DMS153 (cell line): ENCODE results near the gene SLC6A17.

ENCODE experiments used
- DNase-seq: peaks from one replicate; lab custom pipeline; 2025; lab: John Stamatoyannopoulos, UW

The SLC6A17 gene

GRCh38 chr1:110174961-110175360, 24.7 kb downstream of the SLC6A17 start:
- no peak for DNase-seq

GRCh38 chr1:110176299-110176956, 26.1 kb downstream of the SLC6A17 start:
- peak; percentile 68 for DNase-seq

- no peak for DNase-seq
Measured at GRCh38 chr1:110177775-110178174, 27.5 kb downstream of the SLC6A17 start.

- no peak for DNase-seq
Measured at GRCh38 chr1:110183642-110184167, 33.4 kb downstream of the SLC6A17 start.

- DNase-seq: no peak
Measured at GRCh38 chr1:110184446-110184845, 34.2 kb downstream of the SLC6A17 start.

GRCh38 chr1:110185181-110185580, 34.9 kb downstream of the SLC6A17 start:
- peak; percentile 92 for DNase-seq

GRCh38 chr1:110186558-110186957, 36.3 kb downstream of the SLC6A17 start:
- peak; percentile 43 for DNase-seq

GRCh38 chr1:110187139-110187890, 37.0 kb downstream of the SLC6A17 start:
- no peak for DNase-seq

GRCh38 chr1:110188035-110188618, 37.8 kb downstream of the SLC6A17 start:
- DNase-seq: no peak

GRCh38 chr1:110189181-110189580, 38.9 kb downstream of the SLC6A17 start:
- DNase-seq: no peak

- DNase-seq: peak; percentile 62
Measured at GRCh38 chr1:110190282-110190929, 40.1 kb downstream of the SLC6A17 start.

GRCh38 chr1:110192541-110192940, 42.2 kb downstream of the SLC6A17 start:
- DNase-seq: no peak

GRCh38 chr1:110195196-110195595, 44.9 kb downstream of the SLC6A17 start:
- no peak for DNase-seq

GRCh38 chr1:110196917-110197765, 46.8 kb downstream of the SLC6A17 start:
- DNase-seq: peak; percentile 67

GRCh38 chr1:110197905-110198629, 47.8 kb downstream of the SLC6A17 start:
- DNase-seq: no peak

- no peak for DNase-seq
Measured at GRCh38 chr1:110198746-110199145, 48.5 kb downstream of the SLC6A17 start.

GRCh38 chr1:110200190-110200589, 49.9 kb downstream of the SLC6A17 start:
- no peak for DNase-seq

GRCh38 chr1:110200666-110201065, 50.4 kb downstream of the SLC6A17 start:
- no peak for DNase-seq

GRCh38 chr1:110201157-110201825, 51.0 kb downstream of the SLC6A17 start:
- no peak for DNase-seq

- DNase-seq: peak; percentile 66
Measured at GRCh38 chr1:110203021-110203661, 52.8 kb downstream of the SLC6A17 start.
